Activated CD4-positive, alpha-beta T cell treated with anti-CD3 and anti-CD28 coated beads, Interleukin-2, amount 50 U/mL, for 1 hour (primary cell): Measurements from ENCODE around the gene SP1.

Source experiments
- DNase-seq: peaks from one replicate; pipeline ENCODE4 v3.0.0-alpha.2; 2020

The SP1 gene

GRCh38 chr12:53452159-53453077 lies 72.4 kb downstream of the SP1 start:
- peak; percentile 75 for DNase-seq

DNA sequence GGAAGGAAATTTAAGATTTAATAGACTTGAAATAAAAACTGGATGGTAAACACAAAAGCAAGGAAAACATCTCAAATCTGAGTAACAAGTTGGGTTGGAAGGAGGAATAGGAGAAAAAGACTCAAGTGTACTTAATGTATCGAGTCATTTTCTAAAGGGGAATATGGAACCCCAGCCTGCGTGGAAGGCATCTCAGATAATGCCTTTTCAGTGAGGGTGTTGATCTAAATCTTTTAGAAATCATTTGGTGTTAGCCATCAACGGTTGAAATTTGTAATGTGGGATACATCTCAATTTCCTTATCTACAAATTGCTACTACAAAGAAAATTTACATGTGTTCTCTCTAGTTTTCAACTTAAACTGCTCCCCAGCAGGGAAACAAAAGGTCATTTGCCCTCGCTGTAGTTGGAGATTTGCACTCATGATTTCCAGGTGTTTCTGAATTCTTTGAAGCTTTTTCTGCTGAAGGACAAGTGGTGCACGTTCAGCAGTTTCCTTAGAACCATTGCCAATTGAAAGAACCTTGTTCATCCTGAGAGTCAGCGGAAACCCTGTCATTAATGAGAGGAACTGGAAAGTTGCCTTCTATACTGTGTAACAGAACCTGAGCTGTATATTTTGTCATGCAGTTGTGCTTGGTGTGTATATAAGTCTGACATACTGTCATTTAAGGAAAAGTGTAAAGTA lies 74.1 kb downstream of the SP1 start:
- DNase-seq = no peak

DNA sequence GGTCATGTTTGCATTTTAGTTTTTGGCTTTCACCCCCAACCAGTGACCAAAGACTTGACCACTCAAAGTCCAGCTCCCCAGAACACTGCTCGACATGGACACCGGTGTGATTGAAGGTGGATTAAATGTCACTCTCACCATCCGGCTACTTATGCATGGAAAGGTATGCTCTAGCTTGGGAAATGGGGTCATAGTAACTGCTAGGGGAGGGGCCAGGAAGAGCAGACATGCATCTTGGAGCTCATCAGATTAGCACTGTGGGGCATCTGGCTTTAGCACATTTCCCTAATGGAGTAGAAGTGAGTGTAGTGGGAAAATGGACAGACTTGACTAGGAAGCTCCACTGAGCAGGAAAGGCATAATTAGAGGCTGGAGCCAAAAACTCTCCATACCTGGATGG lies 74.7 kb downstream of the SP1 start:
- DNase-seq = no peak

DNA sequence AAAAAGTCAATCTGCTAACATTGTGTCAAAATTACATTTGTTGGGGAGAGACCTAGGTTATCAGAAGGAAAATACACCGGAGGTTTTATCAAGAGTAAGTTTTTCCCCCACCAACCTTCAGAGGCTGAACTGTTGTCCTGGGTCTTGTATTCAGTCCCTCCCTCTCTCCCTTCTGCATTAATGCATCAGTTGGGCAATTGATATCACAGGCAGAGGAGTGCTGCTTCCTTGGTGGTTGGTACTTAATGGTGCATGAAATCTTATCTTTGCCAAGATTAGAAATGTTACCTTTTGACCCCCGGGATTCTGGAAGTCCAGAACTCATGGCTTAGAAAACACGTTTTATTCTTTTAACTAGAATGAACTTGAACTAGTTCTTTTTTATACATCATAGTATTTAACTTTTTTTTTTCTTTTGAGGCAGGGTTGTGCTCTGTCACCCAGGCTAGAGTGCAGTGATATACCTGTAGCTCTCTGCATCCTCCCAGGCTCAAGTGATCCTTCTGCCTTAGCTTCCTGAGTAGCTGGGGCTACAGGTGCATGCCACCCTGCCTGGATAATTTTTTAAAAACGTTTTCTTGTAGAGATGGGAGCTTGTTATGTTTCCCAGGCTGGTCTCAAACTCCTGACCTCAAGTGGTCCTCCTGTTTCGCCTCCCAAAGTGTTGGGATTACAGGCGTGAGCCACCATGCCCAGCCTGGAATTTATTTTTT lies 76.8 kb downstream of the SP1 start:
- DNase-seq = no peak

DNA sequence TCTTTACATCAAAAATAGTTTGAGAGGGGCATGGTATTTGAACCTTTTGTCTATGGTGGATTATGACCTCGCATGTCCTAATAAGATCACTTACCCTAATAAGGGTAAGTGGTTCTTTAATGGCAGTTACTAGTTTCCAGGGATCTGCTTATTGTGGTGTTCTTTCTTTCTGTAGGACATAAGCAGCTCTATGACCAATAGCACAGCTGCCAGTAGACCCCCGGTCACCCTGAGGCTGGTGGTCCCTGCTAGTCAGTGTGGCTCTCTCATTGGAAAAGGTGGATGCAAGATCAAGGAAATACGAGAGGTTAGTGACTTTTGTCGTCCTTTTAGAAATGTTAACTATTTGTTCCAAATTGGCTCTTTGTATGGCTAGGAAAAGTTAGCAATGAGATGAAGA lies 79.1 kb downstream of the SP1 start:
- DNase-seq = no peak

- DNase-seq = no peak
Measured at GRCh38 chr12:53461059-53461458, 81.1 kb downstream of the SP1 start.

DNA sequence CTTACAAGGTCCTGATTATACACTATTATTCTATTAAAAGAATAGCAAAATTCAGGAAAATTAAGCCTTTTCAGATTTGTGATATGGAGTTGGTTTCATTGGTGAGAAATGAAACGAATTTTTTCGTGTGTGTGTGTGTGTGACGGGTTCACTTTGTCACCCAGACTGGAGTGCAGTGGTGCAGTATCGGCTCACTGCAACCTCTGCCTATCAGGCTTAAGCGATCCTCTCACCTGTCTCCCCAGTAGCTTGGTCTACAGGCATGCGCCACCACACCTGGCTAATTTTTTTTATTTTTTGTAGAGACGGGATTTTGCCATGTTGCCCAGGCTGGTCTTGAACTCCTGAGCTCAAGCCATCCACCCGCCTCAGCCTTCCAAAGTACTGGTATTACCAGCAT lies 81.6 kb downstream of the SP1 start:
- no peak for DNase-seq

- DNase-seq = no peak
Measured at GRCh38 chr12:53462935-53463334, 83.0 kb downstream of the SP1 start.

GRCh38 chr12:53463802-53464560 lies 84.0 kb downstream of the SP1 start:
- no peak for DNase-seq

GRCh38 chr12:53464685-53465418 lies 84.9 kb downstream of the SP1 start:
- no peak for DNase-seq

GRCh38 chr12:53465679-53466078 lies 85.7 kb downstream of the SP1 start:
- no peak for DNase-seq
